22Rv1 (cell line): Measurements from ENCODE around the gene COL6A2.

ENCODE experiments used
- CTCF ChIP-seq: fragments of 450-650 bp; IDR thresholded peaks from 2 replicates; pipeline ENCODE4 v1.5.1; 2017; ENCODE audit warnings: mild to moderate bottlenecking
- ZFX ChIP-seq: fragments of 450-650 bp; IDR thresholded peaks from 2 replicates; pipeline ENCODE4 v1.6.1; 2017; ENCODE audit warnings: antibody characterized with exemption, borderline replicate concordance

- no peak for TF ChIP-seq CTCF
- TF ChIP-seq ZFX, result no peak
Measured at GRCh38 chr21:46109313-46110221, 11.7 kb downstream of the COL6A2 start.
